HEK293T (cell line): Measurements from ENCODE around the gene MEA1.
"Not testable (repeated sequence)": the region's sequence is repeated elsewhere in the genome, so short reads cannot be mapped to it uniquely, and the experiment has no call there.

Source experiments
- CTCF ChIA-PET: fragments of 350-600 bp; formaldehyde crosslinking; extraction: SDS; loops from one replicate; lab custom pipeline; 2021; ENCODE audit warnings: antibody characterized with exemption, inconsistent platforms; lab: Yijun Ruan, JAX
- POLR2A ChIA-PET: fragments of 350-600 bp; formaldehyde crosslinking; extraction: SDS; loops from one replicate; lab custom pipeline; 2020; ENCODE audit warnings: antibody characterized with exemption, inconsistent platforms; lab: Yijun Ruan, JAX
- DNase-seq: peaks from one replicate; pipeline ENCODE4 v3.0.0; 2012; ENCODE audit warnings: mixed read lengths; ENCODE audit errors: extremely low spot score
- ARNT ChIP-seq: fragments of 450-650 bp; IDR thresholded peaks from 2 replicates; pipeline ENCODE4 v1.6.1; 2017; ENCODE audit warnings: mild to moderate bottlenecking
- BHLHE40 ChIP-seq: fragments of 450-650 bp; IDR thresholded peaks from 2 replicates; pipeline ENCODE4 v1.6.1; 2016; ENCODE audit warnings: mild to moderate bottlenecking, moderate library complexity, borderline replicate concordance
- CTBP1 ChIP-seq: fragments of 450-650 bp; IDR thresholded peaks from 2 replicates; pipeline ENCODE4 v1.6.1; 2016; ENCODE audit warnings: borderline replicate concordance
- ELF4 ChIP-seq: fragments of 450-650 bp; IDR thresholded peaks from 2 replicates; pipeline ENCODE4 v1.6.1; 2017; ENCODE audit warnings: antibody characterized with exemption
- FOXA1 ChIP-seq: fragments of 450-650 bp; IDR thresholded peaks from 2 replicates; pipeline ENCODE4 v1.6.1; 2016; ENCODE audit warnings: mild to moderate bottlenecking
- FOXK2 ChIP-seq: fragments of 450-650 bp; IDR thresholded peaks from 2 replicates; pipeline ENCODE4 v1.6.1; 2016; ENCODE audit warnings: mild to moderate bottlenecking
- FOXM1 ChIP-seq: fragments of 450-650 bp; IDR thresholded peaks from 2 replicates; pipeline ENCODE4 v1.6.1; 2017; ENCODE audit warnings: mild to moderate bottlenecking, borderline replicate concordance
- HDGF ChIP-seq: fragments of 450-650 bp; IDR thresholded peaks from 2 replicates; pipeline ENCODE4 v1.6.1; 2017; ENCODE audit warnings: antibody characterized with exemption, borderline replicate concordance
- L3MBTL2 ChIP-seq: fragments of 450-650 bp; conservative IDR thresholded peaks from 2 replicates; pipeline ENCODE4 v1.6.1; 2016; ENCODE audit warnings: mild to moderate bottlenecking
- LEF1 ChIP-seq: fragments of 450-650 bp; IDR thresholded peaks from 2 replicates; pipeline ENCODE4 v1.6.1; 2017; ENCODE audit warnings: mild to moderate bottlenecking, borderline replicate concordance
- NFRKB ChIP-seq: fragments of 450-650 bp; IDR thresholded peaks from 2 replicates; pipeline ENCODE4 v1.6.1; 2016; ENCODE audit warnings: mild to moderate bottlenecking, moderate library complexity
- PKNOX1 ChIP-seq: fragments of 450-650 bp; IDR thresholded peaks from 2 replicates; pipeline ENCODE4 v1.6.1; 2016
- SP1 ChIP-seq: fragments of 450-650 bp; IDR thresholded peaks from 2 replicates; pipeline ENCODE4 v1.6.1; 2017
- SUZ12 ChIP-seq: fragments of 450-650 bp; IDR thresholded peaks from 2 replicates; pipeline ENCODE4 v1.6.1; 2016; ENCODE audit warnings: mild to moderate bottlenecking
- TARDBP ChIP-seq: fragments of 450-650 bp; IDR thresholded peaks from 2 replicates; pipeline ENCODE4 v1.6.1; 2016
- ZNF384 ChIP-seq: fragments of 450-650 bp; IDR thresholded peaks from 2 replicates; pipeline ENCODE4 v1.6.1; 2016

The MEA1 gene

GRCh38 chr6:43001843-43002242, 11.9 kb downstream of the MEA1 start:
- CTCF ChIA-PET = no interaction called here

GRCh38 chr6:42998205-42998604, 15.5 kb downstream of the MEA1 start:
- POLR2A ChIA-PET = interaction anchor here (0.6 to 1.7 kb wide), 2 partner anchors 16 to 602 kb away, joined by 3 to 8 read pairs; partner anchors contain the start of genes KLHDC3 and MEA1
- CTCF ChIA-PET, DNase-seq: not testable (repeated sequence)

More at GRCh38 chr6:43001843-43002242, 11.9 kb downstream of the MEA1 start:
- TF ChIP-seq BHLHE40 (no peak), NFRKB (no peak), L3MBTL2 (no peak), CTBP1 (no peak), FOXA1 (no peak), SP1 (no peak), FOXK2 (no peak), HDGF (no peak), ZNF384 (no peak), LEF1 (no peak), ARNT (no peak), ELF4 (no peak), SUZ12 (no peak), PKNOX1 (no peak), FOXM1 (no peak), TARDBP (no peak)
- no peak for DNase-seq
- POLR2A ChIA-PET = interaction anchor here (0.8 to 2.4 kb wide), 2 partner anchors 11 to 18 kb away, joined by 3 to 8 read pairs; partner anchors contain the start of gene PPP2R5D

- POLR2A ChIA-PET = interaction anchor here (1.3 to 1.9 kb wide), 4 partner anchors 13 to 67 kb away, joined by 4 to 13 read pairs (median 6); partner anchors contain the start of genes CNPY3, KLHDC3, MEA1 and PEX6
Observed at GRCh38 chr6:42996513-42996912, 17.2 kb downstream of the MEA1 start.

GRCh38 chr6:42993445-42993844, 20.3 kb downstream of the MEA1 start:
- TF ChIP-seq FOXA1 (no peak), FOXK2 (no peak), CTBP1 (no peak), ARNT (no peak), BHLHE40 (no peak), PKNOX1 (no peak), TARDBP (no peak), FOXM1 (no peak), L3MBTL2 (no peak), LEF1 (no peak)
- ChIA-PET CTCF (no interaction called here), POLR2A (no interaction called here)
- DNase-seq = no peak

More at GRCh38 chr6:42996513-42996912, 17.2 kb downstream of the MEA1 start:
- TF ChIP-seq LEF1 = no peak
- TF ChIP-seq CTBP1 = no peak
- no peak for TF ChIP-seq SP1
- no peak for TF ChIP-seq PKNOX1
- DNase-seq = no peak
- CTCF ChIA-PET = no interaction called here

GRCh38 chr6:42989923-42990322, 23.8 kb downstream of the MEA1 start:
- ChIA-PET POLR2A (no interaction called here), CTCF (no interaction called here)
- no peak for DNase-seq
- no peak for TF ChIP-seq CTBP1
- no peak for TF ChIP-seq FOXM1
- TF ChIP-seq SUZ12 = no peak
- no peak for TF ChIP-seq FOXK2
- no peak for TF ChIP-seq SP1
- TF ChIP-seq HDGF = no peak
- TF ChIP-seq NFRKB = no peak
- no peak for TF ChIP-seq L3MBTL2
- no peak for TF ChIP-seq ZNF384
- no peak for TF ChIP-seq ARNT
- no peak for TF ChIP-seq LEF1
- no peak for TF ChIP-seq FOXA1
- no peak for TF ChIP-seq BHLHE40
- no peak for TF ChIP-seq PKNOX1
- TF ChIP-seq ELF4 = no peak
- TF ChIP-seq TARDBP = no peak

- DNase-seq = no peak
- POLR2A ChIA-PET = interaction anchor here (1.0 to 1.8 kb wide), 3 partner anchors 9 to 86 kb away, joined by 3 to 10 read pairs (median 5); partner anchors contain the start of genes KLHDC3 and PEX6
- TF ChIP-seq ARNT (no peak), NFRKB (no peak), FOXM1 (no peak), L3MBTL2 (no peak), TARDBP (no peak), FOXK2 (no peak), FOXA1 (no peak), ZNF384 (no peak), SUZ12 (no peak), HDGF (no peak)
- CTCF ChIA-PET = no interaction called here
Observed at GRCh38 chr6:42988486-42989020, 25.2 kb downstream of the MEA1 start.
